Measurements from ENCODE around the gene THSD7A.

DNA sequence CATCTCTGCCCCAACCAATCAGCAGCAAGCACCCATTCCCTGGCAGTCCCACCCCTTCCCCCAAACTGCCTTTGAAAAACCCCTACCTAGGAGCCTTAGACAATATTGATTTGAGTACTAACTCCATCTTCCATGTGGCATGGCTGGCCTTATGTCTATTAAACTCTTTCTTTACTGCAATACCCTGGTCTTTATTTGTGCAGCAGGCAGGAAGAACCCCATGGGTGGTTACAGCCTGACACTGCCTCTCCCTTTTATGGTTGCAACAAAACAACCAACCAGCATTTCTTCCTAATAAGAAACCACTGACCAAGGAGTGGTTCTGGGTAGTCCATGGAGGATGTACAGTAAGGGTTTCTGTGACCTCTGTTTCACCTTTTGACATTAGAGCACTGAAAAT is 418.1 kb downstream of the THSD7A start:
- TF ChIP-seq, protein P1, sequence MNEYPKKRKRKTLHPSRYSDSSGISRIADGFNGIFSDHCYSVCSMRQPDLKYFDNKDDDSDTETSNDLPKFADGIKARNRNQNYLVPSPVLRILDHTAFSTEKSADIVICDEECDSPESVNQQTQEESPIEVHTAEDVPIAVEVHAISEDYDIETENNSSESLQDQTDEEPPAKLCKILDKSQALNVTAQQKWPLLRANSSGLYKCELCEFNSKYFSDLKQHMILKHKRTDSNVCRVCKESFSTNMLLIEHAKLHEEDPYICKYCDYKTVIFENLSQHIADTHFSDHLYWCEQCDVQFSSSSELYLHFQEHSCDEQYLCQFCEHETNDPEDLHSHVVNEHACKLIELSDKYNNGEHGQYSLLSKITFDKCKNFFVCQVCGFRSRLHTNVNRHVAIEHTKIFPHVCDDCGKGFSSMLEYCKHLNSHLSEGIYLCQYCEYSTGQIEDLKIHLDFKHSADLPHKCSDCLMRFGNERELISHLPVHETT (CRISPR knock-in tag; conservative IDR thresholded peaks at IDR 0.05 in 1 of 2, IDR thresholded peaks at IDR 0.05 in 1 of 2): no peak
- no peak for TF ChIP-seq GABPB1 (CRISPR knock-in tag; IDR thresholded peaks at IDR 0.05)
